ENCODE results near the gene ZFR2. TPM values are rescaled to one million over a fixed set of nuclear protein-coding genes. Genes with fewer than 3 reads are reported as not detected.

ZFR2 gene
- total and polyA plus RNA-seq, 10 of the 15 experiments (the other 5 are each of a cell fraction or from before 2014, with no cell fraction given): 0.18 TPM; not detected in 9

DNA sequence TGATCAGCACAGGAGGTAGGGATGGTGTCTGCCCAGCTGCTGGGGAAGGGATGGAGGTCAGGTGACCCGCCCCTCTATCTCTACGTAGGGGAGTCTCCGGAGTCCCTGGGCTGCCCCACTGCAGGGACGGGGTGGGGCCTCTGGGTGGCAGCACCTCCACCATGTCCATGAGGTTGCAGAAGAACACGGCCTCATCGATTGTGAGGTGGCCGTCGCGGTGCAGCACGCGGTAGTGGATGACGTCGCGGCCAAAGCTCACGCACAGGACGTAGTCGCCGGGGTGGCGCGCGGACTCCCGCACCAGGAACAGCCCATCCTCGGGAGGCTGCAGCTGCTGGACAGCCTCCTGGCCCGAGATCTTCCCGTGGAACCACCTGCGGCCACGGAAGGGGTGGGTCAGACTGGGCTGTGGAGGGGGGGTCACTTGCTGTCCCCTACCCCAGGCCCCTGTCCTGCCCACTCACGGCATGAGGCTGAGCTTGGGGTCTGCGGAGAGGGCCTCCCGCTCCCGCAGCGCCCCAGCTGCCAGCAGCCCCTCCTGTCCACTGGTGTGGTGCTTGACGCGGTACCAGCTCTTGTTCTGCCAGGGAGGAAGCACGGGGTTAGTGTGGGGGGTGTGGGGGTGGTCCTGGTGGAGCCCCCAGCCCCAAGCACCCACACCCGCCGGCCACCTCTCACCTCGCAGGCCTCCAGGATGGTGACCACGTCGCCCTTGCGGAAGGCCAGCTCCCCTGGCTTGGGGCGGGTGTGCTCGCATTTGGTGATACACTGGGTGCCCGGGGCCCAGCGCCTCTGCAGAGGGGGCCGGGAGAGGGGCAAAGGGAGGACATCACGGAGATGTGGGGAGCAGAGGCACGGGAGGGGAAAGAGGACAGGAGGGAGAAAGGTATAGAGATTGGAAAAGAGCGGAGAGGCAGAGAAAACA, 84.9 kb downstream of the ZFR2 start:
- Histone ChIP-seq H3K27me3 (replicated peaks in 1 of 2; ENCODE audit: control insufficient read depth in 2 of 2, insufficient read depth in 2 of 2, low read length in 1 of 2) (no peaks in the 10 kb centered on the region; a peak in 1 of 4 replicates), H3K9ac (ENCODE audit: control insufficient read depth, insufficient read depth, low read length) (no peak overlapping the region), H3K79me2 (ENCODE audit: control insufficient read depth, insufficient read depth, low read length) (no peaks in the 10 kb centered on the region), H2AFZ (ENCODE audit: control insufficient read depth, low read depth, low read length) (no peak overlapping the region), H3K4me2 (ENCODE audit: control insufficient read depth, insufficient read depth) (no peak overlapping the region), H3K9me3 (replicated peaks; ENCODE audit: control insufficient read depth, insufficient read depth, low read length) (no peaks in the 10 kb centered on the region; the same call in 2 of the 3 replicates), H3K36me3 (ENCODE audit: control insufficient read depth in 2 of 2, insufficient read depth in 2 of 2, low read length in 1 of 2) (no peaks in the 10 kb centered on the region; a peak in 1 of 4 replicates), H4K20me1 (ENCODE audit: control insufficient read depth, insufficient read depth) (no peaks in the 10 kb centered on the region), H3K27ac (ENCODE audit: control insufficient read depth, insufficient read depth) (no peak overlapping the region), H3K4me1 (ENCODE audit: control insufficient read depth, insufficient read depth, low read length) (no peaks in the 10 kb centered on the region), H3K4me3 (no peak overlapping the region)
- ChIA-PET SMC1A (ENCODE audit: uncharacterized antibody, unreplicated experiment) (no interaction called here), CTCF (no interaction called here), RAD21 (ENCODE audit: unreplicated experiment) (no interaction called here), POLR2A (no interaction called here)
- in situ Hi-C loops (cut with MboI): no loop called here
- DNase-seq (ENCODE audit: low read depth, low spot score) (no peak), ATAC-seq (no peak), FAIRE-seq (no peak)
- intact Hi-C loops (cut with micrococcal nuclease; ENCODE audit: unreplicated experiment): no loop called here
- BruUV-seq (replicated peaks): no TSS peak
- 71% methylated on average over 46 of the region's 49 CpGs for WGBS (ENCODE audit: insufficient coverage, insufficient replicate concordance, low lambda C conversion rate, missing lambda C conversion rate)
- TF ChIP-seq CHD4 (IDR thresholded peaks at IDR 0.05) (no peak), TCF7 (IDR thresholded peaks at IDR 0.05; ENCODE audit: borderline replicate concordance) (no peak), CREM (IDR thresholded peaks at IDR 0.05; ENCODE audit: low read depth) (no peak), NFIC (IDR thresholded peaks at IDR 0.05; ENCODE audit: low read depth, low read length) (no peak), HDAC6 (IDR thresholded peaks at IDR 0.05; ENCODE audit: unreplicated experiment) (no peak), SMC3 (IDR thresholded peaks at IDR 0.05; ENCODE audit: borderline replicate concordance, low read length) (peak; percentile 18; the same call in 1 of the 2 replicates), KAT2A (conservative IDR thresholded peaks at IDR 0.05; ENCODE audit: control insufficient read depth, low read depth, low read length) (no peak), NBN (IDR thresholded peaks at IDR 0.05) (no peak), NR2C2 (IDR thresholded peaks at IDR 0.05; ENCODE audit: borderline replicate concordance, control insufficient read depth, insufficient read length, low read depth) (no peak), CBX5 (IDR thresholded peaks at IDR 0.05; ENCODE audit: low read depth) (no peak), ASH2L (IDR thresholded peaks at IDR 0.05; ENCODE audit: borderline replicate concordance, low read depth) (no peak), ZNF622 (IDR thresholded peaks at IDR 0.05) (no peak), RAD21 (IDR thresholded peaks at IDR 0.05; ENCODE audit: insufficient read depth, low read depth, low read length) (peak; percentile 36)
- TF ChIP-seq, protein P1, sequence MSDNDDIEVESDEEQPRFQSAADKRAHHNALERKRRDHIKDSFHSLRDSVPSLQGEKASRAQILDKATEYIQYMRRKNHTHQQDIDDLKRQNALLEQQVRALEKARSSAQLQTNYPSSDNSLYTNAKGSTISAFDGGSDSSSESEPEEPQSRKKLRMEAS (IDR thresholded peaks at IDR 0.05; ENCODE audit: low read depth, low read length): no peak
- TF ChIP-seq, protein P2, sequence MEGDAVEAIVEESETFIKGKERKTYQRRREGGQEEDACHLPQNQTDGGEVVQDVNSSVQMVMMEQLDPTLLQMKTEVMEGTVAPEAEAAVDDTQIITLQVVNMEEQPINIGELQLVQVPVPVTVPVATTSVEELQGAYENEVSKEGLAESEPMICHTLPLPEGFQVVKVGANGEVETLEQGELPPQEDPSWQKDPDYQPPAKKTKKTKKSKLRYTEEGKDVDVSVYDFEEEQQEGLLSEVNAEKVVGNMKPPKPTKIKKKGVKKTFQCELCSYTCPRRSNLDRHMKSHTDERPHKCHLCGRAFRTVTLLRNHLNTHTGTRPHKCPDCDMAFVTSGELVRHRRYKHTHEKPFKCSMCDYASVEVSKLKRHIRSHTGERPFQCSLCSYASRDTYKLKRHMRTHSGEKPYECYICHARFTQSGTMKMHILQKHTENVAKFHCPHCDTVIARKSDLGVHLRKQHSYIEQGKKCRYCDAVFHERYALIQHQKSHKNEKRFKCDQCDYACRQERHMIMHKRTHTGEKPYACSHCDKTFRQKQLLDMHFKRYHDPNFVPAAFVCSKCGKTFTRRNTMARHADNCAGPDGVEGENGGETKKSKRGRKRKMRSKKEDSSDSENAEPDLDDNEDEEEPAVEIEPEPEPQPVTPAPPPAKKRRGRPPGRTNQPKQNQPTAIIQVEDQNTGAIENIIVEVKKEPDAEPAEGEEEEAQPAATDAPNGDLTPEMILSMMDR (IDR thresholded peaks at IDR 0.05 in 2 of 3, conservative IDR thresholded peaks at IDR 0.05 in 1 of 3; ENCODE audit: control insufficient read depth in 2 of 3, extremely low read depth in 1 of 3, insufficient read depth in 1 of 3, low read depth in 3 of 3, low read length in 3 of 3): peak; percentile 11 to 23 (median 22); a peak in 1 of 6 replicates
- TF ChIP-seq, protein P3, sequence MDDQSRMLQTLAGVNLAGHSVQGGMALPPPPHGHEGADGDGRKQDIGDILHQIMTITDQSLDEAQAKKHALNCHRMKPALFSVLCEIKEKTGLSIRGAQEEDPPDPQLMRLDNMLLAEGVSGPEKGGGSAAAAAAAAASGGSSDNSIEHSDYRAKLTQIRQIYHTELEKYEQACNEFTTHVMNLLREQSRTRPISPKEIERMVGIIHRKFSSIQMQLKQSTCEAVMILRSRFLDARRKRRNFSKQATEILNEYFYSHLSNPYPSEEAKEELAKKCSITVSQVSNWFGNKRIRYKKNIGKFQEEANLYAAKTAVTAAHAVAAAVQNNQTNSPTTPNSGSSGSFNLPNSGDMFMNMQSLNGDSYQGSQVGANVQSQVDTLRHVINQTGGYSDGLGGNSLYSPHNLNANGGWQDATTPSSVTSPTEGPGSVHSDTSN (IDR thresholded peaks at IDR 0.05; ENCODE audit: insufficient replicate concordance, low read depth, low read length): no peak
